ENCODE data around the gene SMARCAD1.
"Not testable (repeated sequence)": the region's sequence is repeated elsewhere in the genome, so short reads cannot be mapped to it uniquely, and the experiment has no call there.

The SMARCAD1 gene

GRCh38 chr4:94304365-94304971 lies 96.8 kb downstream of the SMARCAD1 start:
- DNase-seq: no peak

GRCh38 chr4:94305466-94306225 lies 98.0 kb downstream of the SMARCAD1 start:
- no peak for DNase-seq

- DNase-seq: no peak
These were observed 99.0 kb downstream of the SMARCAD1 start for GRCh38 chr4:94306713-94307112.

- DNase-seq: no peak
These were observed 99.7 kb downstream of the SMARCAD1 start for GRCh38 chr4:94307231-94307871.

- not testable (repeated sequence) for DNase-seq
These were observed 112.3 kb downstream of the SMARCAD1 start for GRCh38 chr4:94319927-94320326.

- DNase-seq: no peak
These were observed 118.2 kb downstream of the SMARCAD1 start for GRCh38 chr4:94325835-94326234.

- no peak for DNase-seq
These were observed 122.3 kb downstream of the SMARCAD1 start for GRCh38 chr4:94329933-94330332.

- no peak for DNase-seq
These were observed 125.4 kb downstream of the SMARCAD1 start for GRCh38 chr4:94332983-94333590.

GRCh38 chr4:94333866-94334265 lies 126.2 kb downstream of the SMARCAD1 start:
- DNase-seq: no peak

- DNase-seq: no peak
These were observed 126.8 kb downstream of the SMARCAD1 start for GRCh38 chr4:94334476-94334875.

GRCh38 chr4:94334962-94335361 lies 127.3 kb downstream of the SMARCAD1 start:
- no peak for DNase-seq

- DNase-seq: no peak
These were observed 128.6 kb downstream of the SMARCAD1 start for GRCh38 chr4:94336303-94336702.

- DNase-seq: not testable (repeated sequence)
These were observed 129.1 kb downstream of the SMARCAD1 start for GRCh38 chr4:94336791-94337190.

GRCh38 chr4:94338681-94339351 lies 131.2 kb downstream of the SMARCAD1 start:
- DNase-seq: no peak

GRCh38 chr4:94339779-94340178 lies 132.1 kb downstream of the SMARCAD1 start:
- no peak for DNase-seq
